22Rv1 (cell line): Measurements from ENCODE around the gene CEACAM3.

Experiments used
- CTCF ChIP-seq: fragments of 450-650 bp; IDR thresholded peaks from 2 replicates; pipeline ENCODE4 v1.5.1; 2017; ENCODE audit warnings: mild to moderate bottlenecking
- ZFX ChIP-seq: fragments of 450-650 bp; IDR thresholded peaks from 2 replicates; pipeline ENCODE4 v1.6.1; 2017; ENCODE audit warnings: antibody characterized with exemption, borderline replicate concordance

- TF ChIP-seq CTCF = no peak
- no peak for TF ChIP-seq ZFX
Observed at GRCh38 chr19:41837981-41838708, 41.8 kb downstream of the CEACAM3 start.
